Inferior parietal cortex (tissue), 1 donor: ENCODE data around the gene NANOG.
"Not testable (repeated sequence)": the region's sequence is repeated elsewhere in the genome, so short reads cannot be mapped to it uniquely, and the experiment has no call there.

Experiments used
- DNase-seq: peaks from one replicate; pipeline ENCODE4 v3.0.0-alpha.2; 2016; ENCODE audit errors: extremely low spot score

The NANOG gene

GRCh38 chr12:7788884-7789528, at the start of gene NANOG:
Gene NANOG (plus strand): TSS chr12:7789402. CDS start chr12:7789615, 213 bp downstream.
- not testable (repeated sequence) for DNase-seq

- DNase-seq = no peak
Measured at GRCh38 chr12:7747246-7747645, 42.0 kb upstream of the NANOG start, which contains the start of gene CLEC4C. Gene CLEC4C (minus strand): TSS chr12:7747375. CDS start chr12:7747348, 27 bp downstream.

- no peak for DNase-seq
Measured at GRCh38 chr12:7748852-7749251, 40.4 kb upstream of the NANOG start.

GRCh38 chr12:7749442-7749841, 39.8 kb upstream of the NANOG start:
- no peak for DNase-seq

GRCh38 chr12:7750350-7750749, 38.9 kb upstream of the NANOG start:
- DNase-seq = no peak

- DNase-seq = no peak
Measured at GRCh38 chr12:7751394-7751793, 37.8 kb upstream of the NANOG start.

GRCh38 chr12:7751941-7752922, 37.0 kb upstream of the NANOG start:
- not testable (repeated sequence) for DNase-seq

- not testable (repeated sequence) for DNase-seq
Measured at GRCh38 chr12:7755668-7756067, 33.5 kb upstream of the NANOG start.

GRCh38 chr12:7756993-7757392, 32.2 kb upstream of the NANOG start:
- DNase-seq = no peak

GRCh38 chr12:7758766-7759140, 30.4 kb upstream of the NANOG start:
- DNase-seq = no peak

GRCh38 chr12:7769999-7770398, 19.2 kb upstream of the NANOG start:
- no peak for DNase-seq

- no peak for DNase-seq
Measured at GRCh38 chr12:7781274-7781673, 7.9 kb upstream of the NANOG start.

- no peak for DNase-seq
Measured at GRCh38 chr12:7782055-7782454, 7.1 kb upstream of the NANOG start.

GRCh38 chr12:7783433-7783832, 5.8 kb upstream of the NANOG start:
- DNase-seq = not testable (repeated sequence)

GRCh38 chr12:7784701-7785100, 4.5 kb upstream of the NANOG start:
- DNase-seq = no peak

- no peak for DNase-seq
Measured at GRCh38 chr12:7787574-7788293, 1.5 kb upstream of the NANOG start.

- no peak for DNase-seq
Measured at GRCh38 chr12:7788294-7788660, 925 bp upstream of the NANOG start.

GRCh38 chr12:7793211-7793610, 4.0 kb downstream of the NANOG start:
- DNase-seq = no peak

GRCh38 chr12:7797269-7797668, 8.1 kb downstream of the NANOG start:
- DNase-seq = not testable (repeated sequence)

GRCh38 chr12:7797698-7798398, 8.6 kb downstream of the NANOG start:
- DNase-seq = no peak

- not testable (repeated sequence) for DNase-seq
Measured at GRCh38 chr12:7798750-7799308, 9.6 kb downstream of the NANOG start.
